ENCODE results near the gene WWOX.

- TF ChIP-seq, protein P1, sequence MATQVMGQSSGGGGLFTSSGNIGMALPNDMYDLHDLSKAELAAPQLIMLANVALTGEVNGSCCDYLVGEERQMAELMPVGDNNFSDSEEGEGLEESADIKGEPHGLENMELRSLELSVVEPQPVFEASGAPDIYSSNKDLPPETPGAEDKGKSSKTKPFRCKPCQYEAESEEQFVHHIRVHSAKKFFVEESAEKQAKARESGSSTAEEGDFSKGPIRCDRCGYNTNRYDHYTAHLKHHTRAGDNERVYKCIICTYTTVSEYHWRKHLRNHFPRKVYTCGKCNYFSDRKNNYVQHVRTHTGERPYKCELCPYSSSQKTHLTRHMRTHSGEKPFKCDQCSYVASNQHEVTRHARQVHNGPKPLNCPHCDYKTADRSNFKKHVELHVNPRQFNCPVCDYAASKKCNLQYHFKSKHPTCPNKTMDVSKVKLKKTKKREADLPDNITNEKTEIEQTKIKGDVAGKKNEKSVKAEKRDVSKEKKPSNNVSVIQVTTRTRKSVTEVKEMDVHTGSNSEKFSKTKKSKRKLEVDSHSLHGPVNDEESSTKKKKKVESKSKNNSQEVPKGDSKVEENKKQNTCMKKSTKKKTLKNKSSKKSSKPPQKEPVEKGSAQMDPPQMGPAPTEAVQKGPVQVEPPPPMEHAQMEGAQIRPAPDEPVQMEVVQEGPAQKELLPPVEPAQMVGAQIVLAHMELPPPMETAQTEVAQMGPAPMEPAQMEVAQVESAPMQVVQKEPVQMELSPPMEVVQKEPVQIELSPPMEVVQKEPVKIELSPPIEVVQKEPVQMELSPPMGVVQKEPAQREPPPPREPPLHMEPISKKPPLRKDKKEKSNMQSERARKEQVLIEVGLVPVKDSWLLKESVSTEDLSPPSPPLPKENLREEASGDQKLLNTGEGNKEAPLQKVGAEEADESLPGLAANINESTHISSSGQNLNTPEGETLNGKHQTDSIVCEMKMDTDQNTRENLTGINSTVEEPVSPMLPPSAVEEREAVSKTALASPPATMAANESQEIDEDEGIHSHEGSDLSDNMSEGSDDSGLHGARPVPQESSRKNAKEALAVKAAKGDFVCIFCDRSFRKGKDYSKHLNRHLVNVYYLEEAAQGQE (IDR thresholded peaks at IDR 0.05; ENCODE audit: insufficient read depth in 1 of 2, low read depth in 2 of 2, low read length in 2 of 2) = no peak
- TF ChIP-seq POLR2AphosphoS5 (IDR thresholded peaks at IDR 0.05; ENCODE audit: low read depth, low read length) (no peak), TAF1 (IDR thresholded peaks at IDR 0.05; ENCODE audit: borderline replicate concordance, insufficient read depth, low read length) (no peak), SIN3A (IDR thresholded peaks at IDR 0.05; ENCODE audit: borderline replicate concordance, insufficient read depth, low read length) (no peak), FOXP2 (optimal IDR thresholded peaks at IDR 0.05; ENCODE audit: borderline replicate concordance, extremely low read depth, extremely low read length, insufficient read depth) (no peak)
Measured at GRCh38 chr16:78133919-78134318, 34.5 kb downstream of the WWOX start.
